ENCODE measurements around the gene VPS8. TPM values are rescaled to one million over a fixed set of nuclear protein-coding genes. Genes with fewer than 3 reads are reported as not detected.

VPS8 gene, protein sequence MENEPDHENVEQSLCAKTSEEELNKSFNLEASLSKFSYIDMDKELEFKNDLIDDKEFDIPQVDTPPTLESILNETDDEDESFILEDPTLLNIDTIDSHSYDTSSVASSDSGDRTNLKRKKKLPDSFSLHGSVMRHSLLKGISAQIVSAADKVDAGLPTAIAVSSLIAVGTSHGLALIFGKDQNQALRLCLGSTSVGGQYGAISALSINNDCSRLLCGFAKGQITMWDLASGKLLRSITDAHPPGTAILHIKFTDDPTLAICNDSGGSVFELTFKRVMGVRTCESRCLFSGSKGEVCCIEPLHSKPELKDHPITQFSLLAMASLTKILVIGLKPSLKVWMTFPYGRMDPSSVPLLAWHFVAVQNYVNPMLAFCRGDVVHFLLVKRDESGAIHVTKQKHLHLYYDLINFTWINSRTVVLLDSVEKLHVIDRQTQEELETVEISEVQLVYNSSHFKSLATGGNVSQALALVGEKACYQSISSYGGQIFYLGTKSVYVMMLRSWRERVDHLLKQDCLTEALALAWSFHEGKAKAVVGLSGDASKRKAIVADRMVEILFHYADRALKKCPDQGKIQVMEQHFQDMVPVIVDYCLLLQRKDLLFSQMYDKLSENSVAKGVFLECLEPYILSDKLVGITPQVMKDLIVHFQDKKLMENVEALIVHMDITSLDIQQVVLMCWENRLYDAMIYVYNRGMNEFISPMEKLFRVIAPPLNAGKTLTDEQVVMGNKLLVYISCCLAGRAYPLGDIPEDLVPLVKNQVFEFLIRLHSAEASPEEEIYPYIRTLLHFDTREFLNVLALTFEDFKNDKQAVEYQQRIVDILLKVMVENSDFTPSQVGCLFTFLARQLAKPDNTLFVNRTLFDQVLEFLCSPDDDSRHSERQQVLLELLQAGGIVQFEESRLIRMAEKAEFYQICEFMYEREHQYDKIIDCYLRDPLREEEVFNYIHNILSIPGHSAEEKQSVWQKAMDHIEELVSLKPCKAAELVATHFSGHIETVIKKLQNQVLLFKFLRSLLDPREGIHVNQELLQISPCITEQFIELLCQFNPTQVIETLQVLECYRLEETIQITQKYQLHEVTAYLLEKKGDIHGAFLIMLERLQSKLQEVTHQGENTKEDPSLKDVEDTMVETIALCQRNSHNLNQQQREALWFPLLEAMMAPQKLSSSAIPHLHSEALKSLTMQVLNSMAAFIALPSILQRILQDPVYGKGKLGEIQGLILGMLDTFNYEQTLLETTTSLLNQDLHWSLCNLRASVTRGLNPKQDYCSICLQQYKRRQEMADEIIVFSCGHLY (N-terminal part only)
- 38.0 and 41.0 TPM in 2 replicates for total RNA-seq (2021; fragmentation: NEBNext Ultra II Directional; extraction: Animal tissue kit (Norgen Biotek cat#: 25700))
- polyA plus RNA-seq (2011; rRNA removed): 11.6 and 13.0 TPM in 2 replicates
- 17.5 TPM for polyA plus RNA-seq (2011; cell fraction: cytosol; rRNA removed)
- polyA plus RNA-seq (2011; cell fraction: nucleus; rRNA removed): 13.0 TPM
- polyA plus RNA-seq (2012, experiment 1 of 2): 13.6 to 18.2 TPM (median 16.1 TPM) in 4 replicates
- polyA plus RNA-seq (2012, experiment 2 of 2): 1.2 TPM
- polyA plus RNA-seq (2013, experiment 1 of 2): 11.4 TPM
- polyA plus RNA-seq (2013, experiment 2 of 2): 11.6 TPM
- polyA minus RNA-seq (2011; rRNA and poly(A)+ RNA removed): 52.1 and 77.3 TPM in 2 replicates
- 21.4 TPM for polyA minus RNA-seq (2011; cell fraction: cytosol; rRNA and poly(A)+ RNA removed)
- 144 TPM for polyA minus RNA-seq (2011; cell fraction: nucleus; rRNA and poly(A)+ RNA removed)
- long read RNA-seq, experiment 1, full-length matches to known transcripts: 3 of 15 reads
- long read RNA-seq, experiment 1, partial matches to known transcripts: 9 of 15 reads
- long read RNA-seq, experiment 1, other reads (novel, unspliced or antisense): 3 of 15 reads
- long read RNA-seq, experiment 2, full-length matches to known transcripts: 2 of 6 reads
- long read RNA-seq, experiment 2, partial matches to known transcripts: 3 of 6 reads
- long read RNA-seq, experiment 2, other reads (novel, unspliced or antisense): 1 of 6 reads

DNA sequence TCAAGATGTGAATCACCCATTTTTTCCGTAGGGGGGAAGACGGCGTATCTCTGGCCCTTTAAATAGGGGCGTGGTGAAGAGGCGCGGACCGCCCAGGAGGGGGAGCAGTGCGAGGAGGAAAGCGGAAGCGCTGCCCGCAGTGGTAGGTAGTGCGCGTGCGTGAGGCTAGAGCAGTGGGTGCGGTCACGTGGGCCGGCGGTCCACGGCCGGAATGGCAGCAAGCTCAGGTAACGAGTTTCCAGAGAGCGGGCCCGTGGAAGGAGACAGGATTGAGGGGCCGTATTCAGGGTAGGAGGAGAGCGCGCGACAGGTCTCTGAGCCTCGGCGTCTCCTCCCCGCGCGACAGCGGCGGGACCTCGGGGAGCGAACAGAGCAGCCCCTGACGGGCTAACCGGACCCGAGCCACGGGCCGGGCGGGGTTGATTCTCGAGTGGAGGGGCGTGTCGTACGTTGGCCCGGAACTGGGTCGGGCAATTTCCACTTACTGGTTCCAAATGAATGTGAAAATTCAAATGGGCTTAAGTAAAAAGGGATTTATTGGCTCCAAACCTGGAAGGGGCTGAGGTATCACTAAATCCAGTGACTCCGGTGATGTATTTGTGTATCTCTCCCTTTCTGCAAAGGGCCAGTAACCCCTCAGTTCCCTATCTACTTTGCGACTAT is at the start of gene VPS8:
TSS of gene VPS8 (plus strand) at position 168 of the 663 bp plus-strand sequence. CDS start 12,467 bp downstream, outside the sequence.
- Histone ChIP-seq H3K9ac (replicated peaks in 1 of 4; ENCODE audit: extremely low read depth in 1 of 4, low read depth in 3 of 4, low read length in 3 of 4) (peak within 1 kb of the TSS in 3 of 4 experiments; percentile 15 to 48 (median 39); a peak in 4 of 7 replicates), H2BK15ac (ENCODE audit: low read length) (no peak within 1 kb of the TSS), H2BK120ac (replicated peaks; ENCODE audit: low read depth, low read length) (no peak within 1 kb of the TSS), H3K18ac (ENCODE audit: extremely low read depth, low read length) (no peak within 1 kb of the TSS), H4K91ac (replicated peaks; ENCODE audit: insufficient read length, low read length) (no peak within 1 kb of the TSS), H4K20me1 (replicated peaks in 1 of 2; ENCODE audit: control insufficient read depth in 1 of 2, insufficient read depth in 2 of 2, low read length in 2 of 2) (no peaks in the 10 kb centered on the region), H2AK5ac (ENCODE audit: low read depth, low read length) (no peak within 1 kb of the TSS), H3K9me3 (ENCODE audit: insufficient read depth in 2 of 2, low read depth in 1 of 2, low read length in 1 of 2) (no peaks in the 10 kb centered on the region), H3K14ac (ENCODE audit: insufficient read length) (no peak within 1 kb of the TSS), H4K5ac (ENCODE audit: insufficient read length, low read depth, low read length) (no peak within 1 kb of the TSS), H3K36me3 (ENCODE audit: control insufficient read depth in 2 of 4, insufficient read depth in 4 of 4, low read length in 3 of 4) (no peaks in the 10 kb centered on the region), H3K4me2 (ENCODE audit: insufficient read depth in 1 of 2, low read depth in 2 of 2, low read length in 2 of 2) (peak within 1 kb of the TSS; percentile 93 to 95), H2BK12ac (ENCODE audit: low read depth, low read length) (peak within 1 kb of the TSS; percentile 20; the same call in 1 of the 2 replicates), H3K23ac (ENCODE audit: insufficient read length) (no peak within 1 kb of the TSS), H3K27ac (ENCODE audit: low read depth, low read length) (no peak within 1 kb of the TSS), H3K4ac (replicated peaks; ENCODE audit: insufficient read length, low read depth, low read length) (no peak within 1 kb of the TSS), H3K79me1 (ENCODE audit: low read depth, low read length) (peaks cover 6% of the 10 kb centered on the region; the same call in 1 of the 2 replicates), H2AFZ (ENCODE audit: low read length) (peak within 1 kb of the TSS; percentile 97), H3K23me2 (ENCODE audit: low read depth, low read length) (peaks cover 9% of the 10 kb centered on the region; the same call in 1 of the 2 replicates), H3K4me1 (replicated peaks in 1 of 4; ENCODE audit: control insufficient read depth in 3 of 4, insufficient read depth in 4 of 4, low read length in 3 of 4) (peaks cover 0 to 5% (median 2%) of the 10 kb centered on the region in 4 experiments; a peak in 3 of 7 replicates), H3K4me3 (ENCODE audit: extremely low read depth in 1 of 4, insufficient read depth in 2 of 4, low read depth in 3 of 4, low read length in 4 of 4) (peak within 1 kb of the TSS; percentile 66 to 99 (median 94)), H4K8ac (ENCODE audit: extremely low read depth, insufficient read depth, low read length) (peak within 1 kb of the TSS; percentile 76; the same call in 1 of the 2 replicates), H2BK20ac (ENCODE audit: low read length) (0 out of 2 replicates have a peak within 1 kb of the TSS, but pooled peaks have one; percentile 35), H2BK5ac (ENCODE audit: low read depth, low read length) (no peak within 1 kb of the TSS), H3K27me3 (replicated peaks in 1 of 4; ENCODE audit: control insufficient read depth in 3 of 4, extremely low read depth in 1 of 4, insufficient read depth in 3 of 4, low read length in 3 of 4) (no peaks in the 10 kb centered on the region; a peak in 1 of 7 replicates), H3K56ac (replicated peaks; ENCODE audit: insufficient read length, low read depth, low read length) (no peak within 1 kb of the TSS), H3K79me2 (ENCODE audit: control insufficient read depth in 1 of 2, insufficient read depth in 2 of 2, low read length in 2 of 2) (peaks cover 0 to 25% of the 10 kb centered on the region in 2 experiments; a peak in 3 of 4 replicates)
- DNase-seq (ENCODE audit: low read depth in 1 of 2, low spot score in 2 of 2) (peak; percentile 76 to 94), FAIRE-seq (peak; percentile 57)
- ChIA-PET CTCF (ENCODE audit: partially characterized antibody) (interaction anchor here (0.6 to 2.0 kb wide), 14 partner anchors 8 to 453 kb away, joined by 3 to 9 read pairs (median 4); partner anchors contain the start of gene EPHB3), POLR2A (ENCODE audit: partially characterized antibody) (interaction anchor here (0.6 kb wide), 1 partner anchor 23 kb away, joined by 3 read pairs; no protein-coding TSS in a partner anchor)
- 1% methylated on average over 50 of the region's 50 CpGs; no CpG with 5 or more reads in 1 of the 2 experiments for WGBS, 2 experiments (ENCODE audit: extremely low coverage in 1 of 2, insufficient coverage in 1 of 2, insufficient read length in 1 of 2, insufficient replicate concordance in 2 of 2, low coverage in 1 of 2, low lambda C conversion rate in 2 of 2, missing lambda C conversion rate in 1 of 2)
